GM21367 (cell line): ENCODE measurements around the gene STK24.

Experiments
- ATAC-seq: cut with Tn5 transposase; IDR thresholded peaks from one replicate; pipeline ENCODE4 v1.9.1; 2021; ENCODE audit not compliant: unreplicated experiment

The STK24 gene

DNA sequence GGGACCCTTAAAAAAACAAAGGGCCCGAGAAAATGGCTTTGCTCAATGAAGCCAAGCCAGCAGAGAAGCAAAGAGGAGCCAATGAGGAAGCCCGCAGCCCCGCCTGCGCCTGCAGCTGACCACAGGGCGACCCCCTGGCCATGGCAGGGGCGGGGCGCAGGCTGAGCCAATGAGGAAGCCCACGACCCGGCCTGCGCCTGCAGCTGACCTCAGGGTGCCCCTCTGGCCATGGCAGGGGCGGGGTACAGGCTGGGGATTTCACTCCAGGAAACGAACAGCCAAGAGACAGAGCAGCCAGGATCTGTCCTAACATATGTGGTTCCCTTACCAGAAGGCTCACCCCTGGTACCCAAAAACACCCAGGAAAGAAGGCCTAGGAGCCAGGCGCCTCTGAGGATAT lies 101.4 kb downstream of the STK24 start:
- ATAC-seq: no peak

DNA sequence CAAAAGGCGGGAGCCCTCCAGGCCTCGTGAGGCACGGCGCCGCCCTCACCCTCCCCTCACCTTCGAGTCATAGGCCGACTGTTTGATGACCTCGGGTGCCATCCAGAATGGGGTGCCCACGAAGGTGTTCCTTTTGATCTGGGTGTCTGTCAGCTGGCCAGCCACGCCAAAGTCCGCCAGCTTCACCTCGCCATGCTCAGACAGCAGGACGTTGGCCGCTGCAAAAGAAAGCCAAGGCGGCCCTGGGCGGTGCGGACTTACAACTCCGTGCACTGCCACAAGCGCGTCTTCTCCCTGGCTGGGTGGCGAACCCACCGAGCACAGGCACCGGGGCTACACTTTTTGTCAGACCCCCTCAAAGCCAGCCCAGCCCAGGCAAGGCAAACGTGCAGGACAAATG lies 102.1 kb downstream of the STK24 start:
- ATAC-seq: no peak

DNA sequence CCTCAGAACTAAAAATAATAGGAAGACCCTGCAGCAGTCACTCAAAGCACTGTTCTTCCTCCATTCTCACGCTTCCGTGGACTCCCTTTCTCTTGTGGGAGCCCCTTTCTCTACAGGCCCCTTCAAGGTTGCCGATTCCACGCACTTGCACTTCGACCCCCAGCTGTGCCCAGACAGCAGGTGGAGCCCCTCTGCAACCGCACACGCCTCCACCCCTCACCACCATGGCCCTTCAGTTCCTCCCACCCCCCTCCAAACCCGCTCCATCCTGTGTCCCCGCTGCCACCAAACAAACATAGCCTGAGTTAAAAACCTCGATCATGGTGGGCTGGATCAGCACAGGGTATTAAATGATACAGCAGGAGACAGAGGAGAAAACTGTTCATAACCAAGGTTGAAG lies 102.6 kb downstream of the STK24 start:
- ATAC-seq: no peak

DNA sequence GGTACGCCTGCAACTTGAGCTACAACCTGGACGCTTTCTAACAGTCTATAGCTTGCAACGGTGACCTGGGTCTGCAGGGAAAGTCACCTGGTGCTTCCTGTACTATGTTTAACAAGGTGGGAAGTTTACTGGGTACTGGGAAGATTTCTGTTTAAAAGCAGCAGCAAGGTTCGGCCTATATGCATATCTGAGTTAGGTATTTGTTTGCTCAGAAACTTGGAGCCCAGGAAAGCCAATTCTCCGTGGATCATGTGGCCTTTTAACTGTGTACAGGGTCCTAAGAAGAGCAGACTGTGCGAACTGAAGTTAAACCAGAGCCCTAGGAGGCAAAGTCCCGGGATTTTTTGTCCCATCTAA lies 103.1 kb downstream of the STK24 start:
- no peak for ATAC-seq

DNA sequence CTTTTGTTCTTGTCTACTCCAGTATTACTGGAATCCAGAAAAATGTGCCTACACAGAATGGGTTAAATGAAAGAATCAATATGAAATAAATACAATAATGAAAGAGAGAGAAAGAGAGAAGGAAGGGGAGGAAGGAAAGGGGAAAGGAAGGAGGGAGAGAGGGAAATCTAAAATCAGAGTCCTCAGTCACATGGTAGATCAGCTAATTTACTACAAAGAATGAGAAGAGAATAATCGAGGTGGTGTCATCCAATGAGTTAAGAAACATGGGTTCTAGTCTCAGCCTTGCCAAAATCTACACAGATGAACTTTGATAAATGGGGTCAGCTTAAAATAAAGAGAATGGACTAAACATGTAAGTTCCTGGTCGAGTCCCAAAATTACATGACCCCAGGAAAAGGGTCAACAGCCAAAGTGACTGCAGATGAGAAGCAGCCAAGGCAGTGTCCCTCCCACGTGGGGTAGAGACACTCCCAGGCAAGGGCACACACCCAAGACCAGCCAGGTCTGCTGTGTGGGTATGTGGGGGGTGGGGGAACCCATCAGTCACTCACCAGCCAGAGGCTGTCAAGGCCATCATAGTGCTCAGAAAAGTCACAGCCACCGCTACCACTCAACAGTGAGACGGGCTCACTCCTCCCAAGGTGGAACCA lies 103.6 kb downstream of the STK24 start:
- ATAC-seq: no peak

DNA sequence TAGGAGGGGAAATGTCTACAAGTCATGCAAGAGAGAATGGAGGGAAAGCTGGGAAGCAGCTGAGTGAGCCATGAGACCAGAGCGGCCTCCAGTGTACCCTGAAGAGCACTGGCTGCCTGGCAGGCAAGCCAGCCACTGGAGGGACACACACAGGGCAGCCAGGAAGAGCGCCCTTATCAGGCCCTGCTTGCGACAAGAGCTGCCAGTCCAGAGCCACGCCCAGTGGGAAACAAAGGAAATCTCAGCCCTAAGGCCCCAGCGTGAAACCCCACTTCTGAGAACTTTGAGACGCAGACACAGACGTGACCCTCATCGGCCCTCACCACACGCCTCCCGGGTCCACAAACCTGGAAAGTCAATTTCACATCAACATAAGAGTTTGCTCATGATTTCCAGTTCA lies 105.0 kb downstream of the STK24 start:
- ATAC-seq: no peak

DNA sequence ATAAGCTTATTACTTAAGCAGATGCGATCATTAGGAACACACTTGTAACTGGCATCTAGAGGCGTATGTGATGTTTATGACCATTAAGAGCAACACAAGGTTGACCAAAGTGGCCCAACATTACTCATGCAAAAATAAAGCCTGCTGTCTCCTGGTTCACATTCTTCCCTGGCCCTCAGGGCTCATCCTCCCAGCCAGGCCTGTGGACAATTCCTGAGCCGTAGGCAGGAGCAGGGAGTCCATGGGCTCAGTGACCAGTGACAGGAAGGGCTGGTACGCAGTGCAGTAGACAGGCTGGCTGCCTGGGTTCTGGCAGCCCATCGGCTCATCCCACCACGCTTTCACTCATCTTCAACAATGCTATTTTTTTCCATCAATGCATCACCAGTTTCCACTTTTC lies 106.0 kb downstream of the STK24 start:
- no peak for ATAC-seq

DNA sequence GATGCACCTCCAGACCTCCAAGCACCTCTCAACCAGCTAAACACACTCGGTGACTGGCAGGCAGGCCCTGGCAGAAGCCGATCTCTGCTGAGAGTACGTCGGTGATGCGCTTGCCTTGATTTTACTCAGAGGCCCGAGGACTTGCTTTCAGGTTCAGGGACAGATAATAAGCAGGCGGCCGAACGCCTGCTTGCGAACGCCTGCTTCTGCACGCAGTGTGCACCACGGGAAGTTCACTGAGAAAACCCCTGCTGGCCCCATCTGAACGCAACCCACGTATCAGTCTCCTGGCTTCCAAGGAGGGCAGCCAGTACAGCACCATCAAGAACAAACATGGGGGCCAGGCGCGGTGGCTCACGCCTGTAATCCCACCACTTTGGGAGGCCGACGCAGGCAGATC lies 108.0 kb downstream of the STK24 start:
- no peak for ATAC-seq

DNA sequence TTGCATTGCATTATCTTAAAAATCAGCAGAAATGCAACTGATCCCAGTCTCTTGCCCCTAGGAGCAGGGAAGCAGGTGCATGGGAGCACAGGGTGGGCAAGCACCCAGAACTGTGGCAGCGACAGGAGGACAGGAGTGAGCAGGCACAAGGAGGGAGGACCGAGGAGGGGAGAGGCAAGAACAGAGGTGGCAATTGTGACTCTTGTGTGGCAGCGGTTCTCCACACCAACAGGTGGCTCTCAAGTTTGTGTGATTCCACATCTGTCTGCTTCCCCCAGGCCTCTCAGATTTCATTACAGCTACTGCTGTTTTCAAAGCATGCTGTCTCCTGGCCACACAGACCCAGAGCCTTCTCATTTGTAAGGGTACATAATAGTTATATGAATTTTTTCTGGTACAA lies 108.5 kb downstream of the STK24 start:
- ATAC-seq: no peak

DNA sequence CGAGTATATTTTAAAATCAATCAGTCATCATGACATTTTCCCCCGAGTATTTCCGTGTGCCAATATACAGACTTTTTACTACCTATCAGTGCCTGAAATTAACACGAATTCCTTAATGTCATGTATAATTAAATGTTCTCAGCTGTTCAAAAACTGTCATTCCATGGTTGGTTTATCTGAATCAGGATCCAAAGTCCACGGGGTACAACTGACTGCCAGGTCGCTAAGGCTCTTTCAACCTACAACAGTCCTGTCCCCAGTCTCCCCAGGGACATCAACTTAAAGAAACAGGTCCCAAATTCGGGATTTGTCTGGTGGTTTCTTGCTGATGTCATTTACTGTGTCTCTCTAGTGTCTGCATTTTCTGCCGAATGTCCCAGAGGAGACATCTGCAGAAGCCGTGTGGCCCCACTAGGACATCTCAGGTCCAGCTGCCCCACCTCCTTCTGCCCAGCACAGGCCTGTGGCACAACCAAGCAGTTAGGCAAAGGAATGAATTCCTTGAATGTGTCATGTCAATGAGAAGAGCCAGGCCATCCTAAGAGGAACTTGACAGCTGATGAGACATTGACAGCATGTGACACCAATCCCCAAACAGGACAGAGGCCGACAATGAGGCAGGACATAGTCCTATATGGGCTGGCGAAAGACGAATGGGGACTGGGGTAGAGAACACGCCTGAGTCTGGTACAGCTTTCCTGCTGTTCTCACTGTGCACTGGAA lies 109.5 kb downstream of the STK24 start:
- no peak for ATAC-seq

DNA sequence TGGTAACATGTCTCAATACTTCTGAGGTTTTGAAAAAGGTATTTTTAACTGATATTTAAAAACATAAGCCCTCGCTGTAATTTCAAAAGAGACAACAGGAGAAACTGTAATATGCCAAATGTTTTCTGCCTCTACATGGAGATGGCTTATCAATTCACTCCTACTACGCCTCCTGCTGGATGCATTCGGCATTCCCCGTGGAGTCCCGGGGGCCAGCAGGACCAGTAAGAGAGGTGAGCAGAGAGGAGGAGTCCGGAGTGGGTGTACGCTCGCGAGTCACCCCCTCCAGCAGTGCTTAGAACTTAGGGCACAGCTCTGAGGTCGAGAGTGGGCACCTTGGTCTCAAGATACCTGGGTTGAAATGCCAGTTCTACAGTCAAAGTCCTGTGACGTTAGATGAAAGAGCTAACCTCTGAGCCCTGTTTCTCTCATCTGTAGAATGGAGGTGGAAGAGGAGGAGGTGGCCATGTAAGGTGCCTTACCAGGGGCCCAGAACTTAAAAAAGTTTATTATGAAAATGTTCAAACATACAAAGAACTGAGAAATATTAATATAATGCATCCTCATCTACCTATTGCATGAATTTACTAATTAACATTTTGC lies 110.2 kb downstream of the STK24 start:
- no peak for ATAC-seq

DNA sequence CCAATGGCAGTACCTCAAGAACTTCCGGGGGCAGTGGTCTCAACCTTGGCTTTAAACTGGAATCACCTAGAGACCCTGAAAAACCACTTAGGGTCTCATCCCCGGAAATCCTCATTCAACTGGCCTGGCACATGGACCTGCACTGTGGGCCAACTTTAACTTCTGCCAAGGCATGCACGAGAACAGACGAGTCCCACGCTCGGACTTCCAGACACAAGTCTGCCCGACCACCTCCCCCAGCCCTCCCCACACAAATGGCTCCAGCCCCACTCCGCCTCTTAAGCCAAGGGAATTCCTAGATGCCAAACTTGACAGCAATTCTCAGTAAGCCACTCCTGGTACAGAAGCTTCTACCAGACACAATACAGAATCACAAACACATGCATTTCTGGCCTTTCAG lies 114.0 kb downstream of the STK24 start:
- ATAC-seq: no peak

DNA sequence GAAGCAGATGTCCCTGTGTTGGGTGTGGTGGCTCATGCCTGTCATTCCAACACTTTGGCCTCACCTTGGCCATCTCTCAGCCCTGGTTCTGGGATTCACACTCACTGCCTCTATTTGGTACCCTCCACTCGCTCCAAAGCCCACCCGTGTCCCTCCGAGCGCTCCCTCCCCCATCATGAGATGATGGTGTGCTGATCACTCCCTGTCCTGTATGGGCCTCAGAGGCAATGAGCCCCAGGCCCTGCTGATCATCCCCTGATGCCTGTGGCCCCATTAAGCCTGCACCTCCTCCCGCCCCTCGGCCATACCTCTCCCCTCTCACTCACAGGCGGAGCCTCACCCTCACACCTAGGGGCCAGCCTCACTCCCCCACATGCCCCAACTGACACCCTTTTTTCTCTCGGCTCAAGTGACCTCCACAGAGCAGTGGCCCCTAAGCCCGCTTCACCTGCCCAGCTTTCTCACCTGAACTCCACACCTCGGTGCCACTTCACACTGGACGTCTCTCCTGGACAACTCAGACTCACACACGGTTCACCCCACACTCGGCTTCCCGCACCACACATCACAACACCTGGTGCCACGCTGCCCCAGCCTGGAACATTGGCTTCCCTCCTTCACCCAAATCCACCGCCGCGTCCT lies 114.5 kb downstream of the STK24 start:
- ATAC-seq: no peak

DNA sequence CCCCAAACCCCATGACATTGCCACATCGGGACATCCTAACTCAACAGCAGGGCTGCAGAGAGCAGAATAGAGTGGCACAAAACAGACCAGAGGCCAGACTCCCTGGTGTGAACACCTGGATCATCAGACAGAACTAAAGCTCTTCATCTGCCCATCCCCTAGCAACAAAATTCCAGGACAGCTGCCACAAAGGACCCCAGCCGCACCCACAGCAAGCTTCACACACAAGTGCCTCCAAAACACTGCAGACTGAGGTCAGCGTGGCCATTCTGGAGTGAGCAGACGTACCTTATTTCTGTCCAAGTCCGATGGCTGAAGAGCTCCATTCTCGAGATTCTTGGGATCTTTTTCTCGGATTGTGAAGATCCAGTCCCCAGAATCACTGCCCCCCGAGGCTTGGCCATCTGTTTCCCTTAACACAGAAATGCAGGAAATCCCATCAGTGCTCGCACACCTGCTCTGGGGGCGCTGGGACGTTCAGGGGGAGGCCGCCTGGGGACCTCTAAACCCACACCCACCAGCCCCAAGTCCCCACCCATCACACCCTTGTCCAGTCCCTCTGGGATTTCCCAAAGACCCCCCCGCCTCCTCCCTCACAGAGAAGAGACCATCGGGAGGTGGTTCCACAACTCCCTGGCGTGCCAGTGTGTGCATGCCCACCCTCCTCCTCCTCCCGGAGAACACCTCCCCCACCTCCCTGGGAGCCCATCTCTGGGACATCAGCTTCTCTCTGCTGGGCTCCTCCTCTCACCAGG lies 115.2 kb downstream of the STK24 start:
- ATAC-seq: no peak

DNA sequence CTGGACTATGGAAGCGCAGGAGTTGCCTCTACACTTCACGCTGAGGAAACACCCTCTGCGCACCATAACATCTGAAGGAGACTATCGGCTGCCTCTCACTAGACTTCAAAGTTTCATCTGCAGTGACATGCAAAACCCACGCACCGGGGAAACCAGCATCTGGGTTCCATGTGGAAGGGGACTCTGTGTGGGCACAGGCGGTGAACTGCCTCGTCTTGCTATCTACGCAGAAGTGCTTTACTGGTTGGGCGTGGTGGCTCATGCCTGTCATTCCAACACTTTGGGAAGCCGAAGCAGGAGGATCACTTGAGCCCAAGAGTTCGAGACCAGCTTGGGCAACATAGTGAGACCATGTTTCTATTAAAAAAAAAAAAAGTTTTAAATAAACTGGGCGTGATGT lies 116.4 kb downstream of the STK24 start:
- ATAC-seq: no peak

DNA sequence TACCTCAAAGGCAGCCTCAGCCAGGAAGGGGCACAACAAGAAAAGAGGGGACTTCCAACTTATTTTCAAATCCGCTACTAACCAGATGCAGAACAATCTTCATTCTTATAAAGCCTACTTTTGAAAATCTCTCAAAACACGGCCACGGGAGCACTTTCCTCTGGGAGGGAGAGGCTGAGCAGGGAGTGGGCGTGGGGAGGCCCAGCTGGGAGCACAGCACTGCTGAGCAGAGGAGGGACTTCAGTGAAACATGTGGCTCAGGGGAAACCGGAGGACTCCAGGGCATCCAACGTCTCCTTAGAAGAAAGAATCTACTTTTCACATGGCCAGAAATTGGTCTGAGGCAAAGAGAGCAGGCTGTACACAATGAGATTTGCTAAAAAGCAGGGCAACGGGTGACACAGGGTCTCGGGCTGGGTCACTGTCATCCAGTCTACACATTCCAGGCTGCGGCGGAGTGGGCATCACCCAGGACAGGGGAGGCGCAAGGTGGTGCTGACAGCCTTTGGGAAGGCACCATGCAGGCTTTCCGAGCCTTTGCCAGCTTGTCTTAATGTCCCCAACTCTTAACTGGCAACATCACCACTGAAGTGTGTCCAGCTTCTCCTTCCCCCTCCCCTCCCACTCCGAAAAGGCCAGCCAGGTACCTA lies 117.1 kb downstream of the STK24 start:
- no peak for ATAC-seq

DNA sequence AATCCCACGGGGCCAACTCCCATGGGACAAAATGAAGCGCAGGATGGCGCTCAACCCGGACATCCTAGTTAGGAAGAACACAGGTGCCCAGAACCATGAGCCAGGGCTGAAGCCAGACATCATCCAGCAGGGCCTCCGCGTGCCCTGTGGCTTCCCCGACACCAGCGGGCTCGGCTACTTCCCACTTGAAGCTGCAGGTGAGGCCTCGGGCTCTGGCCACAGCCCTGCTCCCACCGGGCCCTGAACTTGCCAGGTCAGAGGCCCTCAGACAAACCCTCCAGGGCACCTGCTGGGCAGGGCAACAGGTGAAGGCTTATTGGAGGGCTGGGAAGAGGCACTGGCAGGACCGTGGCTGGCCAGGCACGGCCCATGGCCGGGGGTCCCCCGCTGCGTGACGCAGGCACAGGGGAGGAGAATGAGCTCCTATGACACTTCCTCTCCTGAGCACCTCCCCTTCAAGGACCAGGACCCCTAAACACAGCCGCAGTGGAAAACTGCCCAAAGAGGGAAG lies 117.7 kb downstream of the STK24 start:
- ATAC-seq: no peak

DNA sequence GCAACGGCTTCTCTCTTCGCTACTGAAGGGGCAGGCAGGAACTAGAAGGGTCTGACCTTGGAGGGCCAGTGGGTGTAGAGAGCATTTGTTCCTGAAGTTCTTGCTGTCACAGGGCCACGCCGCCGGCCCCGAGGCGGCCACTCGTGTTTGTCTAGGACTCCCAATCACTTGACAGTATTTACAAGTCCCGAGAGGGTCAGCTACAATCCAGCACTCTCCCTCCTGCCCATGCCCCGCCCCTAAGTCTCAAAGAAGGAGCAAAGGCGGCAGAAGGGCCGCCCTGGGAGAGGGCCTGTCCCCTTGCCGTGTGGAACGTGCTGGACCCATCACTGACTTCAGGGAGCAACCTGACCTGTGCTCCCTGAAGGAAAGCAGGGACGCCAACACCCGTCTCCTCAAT lies 118.5 kb downstream of the STK24 start:
- ATAC-seq: no peak

DNA sequence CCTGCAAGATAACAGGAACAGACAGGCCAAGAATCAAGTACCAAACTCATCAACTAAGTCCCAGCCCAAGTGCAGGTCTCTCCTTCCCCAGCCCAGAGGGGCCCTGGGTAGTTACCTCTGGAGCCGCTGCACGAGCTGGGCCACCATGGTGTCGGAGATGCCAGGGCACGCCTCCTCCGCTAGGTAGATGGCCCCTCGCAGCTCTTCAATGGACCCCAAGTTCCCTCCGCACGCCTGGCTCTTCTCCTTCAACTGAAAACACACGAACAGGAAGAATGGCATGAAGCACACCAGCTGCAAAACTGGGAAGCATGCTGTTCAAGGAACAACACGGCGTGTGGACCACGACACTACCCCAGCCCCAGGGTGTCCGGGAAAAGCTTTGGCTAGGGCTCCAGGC lies 119.9 kb downstream of the STK24 start:
- ATAC-seq: no peak

DNA sequence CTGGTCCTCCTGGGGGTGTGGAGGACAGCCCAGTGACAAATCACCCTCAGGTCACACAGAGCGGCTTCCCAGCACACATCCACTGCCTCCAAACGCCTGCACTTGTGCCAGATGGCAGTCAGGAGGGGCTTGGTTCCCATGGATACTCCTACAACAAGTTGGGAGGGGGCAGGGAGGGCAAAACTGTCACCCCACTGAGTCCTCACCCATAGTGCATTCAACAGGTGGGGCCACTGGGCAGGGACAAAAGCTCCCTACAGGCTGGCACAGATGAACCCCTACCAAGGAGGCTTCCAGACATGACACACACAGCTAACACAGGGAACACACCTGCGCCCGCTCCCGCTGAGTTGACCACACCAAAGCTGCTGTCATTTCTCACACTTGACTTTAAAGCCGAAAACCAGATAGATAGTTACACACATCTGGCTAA lies 120.5 kb downstream of the STK24 start:
- ATAC-seq: no peak
